Hematopoietic multipotent progenitor cell treated with erythropoietin and hydrocortisone succinate and interleukin-3 and kit ligand, for 17 days (in vitro differentiated cells): Measurements from ENCODE around the gene HERC4.
"Not testable (repeated sequence)": the region's sequence is repeated elsewhere in the genome, so short reads cannot be mapped to it uniquely, and the experiment has no call there.

ENCODE experiments used
- DNase-seq: peaks from one replicate; pipeline ENCODE4 v3.0.0-alpha.2; 2015; ENCODE audit warnings: low spot score

HERC4 gene

GRCh38 chr10:68090586-68090985 lies 15.5 kb upstream of the HERC4 start:
- DNase-seq = no peak

DNA sequence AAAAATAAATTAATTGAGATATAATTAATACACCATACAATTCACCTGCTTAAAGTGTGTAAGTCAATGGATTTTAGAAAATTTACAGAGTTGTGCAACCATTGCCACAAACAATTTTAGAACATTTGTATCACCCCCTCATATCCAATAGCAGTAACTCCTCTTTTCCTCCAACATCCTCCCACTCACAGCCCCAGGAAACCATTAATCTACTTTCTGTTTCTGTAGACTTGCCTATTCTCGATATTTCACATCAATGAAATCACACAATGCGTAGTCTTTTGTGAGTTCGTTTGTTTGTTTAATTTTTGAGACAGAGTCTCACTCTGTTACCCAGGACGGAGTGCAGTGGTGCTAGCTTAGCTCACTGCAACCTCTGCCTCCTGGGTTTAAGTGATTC lies 13.7 kb upstream of the HERC4 start:
- DNase-seq = no peak

GRCh38 chr10:68087685-68088401 lies 12.8 kb upstream of the HERC4 start:
- no peak for DNase-seq

- no peak for DNase-seq
These were observed 12.0 kb upstream of the HERC4 start for GRCh38 chr10:68086910-68087684.

DNA sequence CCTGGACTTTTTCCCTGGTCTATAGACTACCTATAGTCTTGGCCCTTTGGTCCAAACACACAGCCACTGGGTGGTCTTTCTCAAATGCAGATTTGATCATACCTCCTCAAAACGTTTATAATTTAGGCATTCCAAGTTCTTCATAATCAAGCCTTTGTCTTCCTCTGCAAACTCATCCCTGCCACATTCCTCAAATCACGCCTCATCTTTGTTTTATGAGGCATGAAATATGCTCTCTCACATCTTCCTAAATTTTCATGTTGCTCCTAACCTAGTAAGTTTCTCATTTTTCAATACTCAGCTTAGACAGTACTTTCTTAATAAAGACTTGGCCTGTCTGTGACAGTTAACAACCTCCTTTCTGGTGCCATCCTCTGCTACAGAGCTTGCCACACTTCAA lies 10.9 kb upstream of the HERC4 start:
- no peak for DNase-seq

- no peak for DNase-seq
These were observed 9.4 kb upstream of the HERC4 start for GRCh38 chr10:68084469-68084868.

DNA sequence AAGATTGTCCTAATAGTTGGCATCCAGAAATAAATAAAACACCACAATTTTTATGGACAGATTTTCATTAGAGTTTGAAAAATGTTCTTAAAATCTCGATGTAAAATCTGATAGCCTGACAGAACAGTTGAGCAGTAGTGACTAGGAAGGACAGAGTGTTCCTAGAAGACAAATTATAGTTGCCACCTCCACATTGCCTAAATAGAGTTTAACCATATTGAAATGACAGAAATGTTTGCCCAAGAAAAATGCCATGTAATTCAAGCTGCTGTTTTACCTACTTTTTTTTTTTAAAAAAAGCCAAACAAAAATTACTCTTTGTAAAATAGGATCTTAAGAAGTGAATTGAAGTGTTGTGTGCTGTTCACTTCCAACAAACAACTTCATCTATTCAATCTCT lies 8.9 kb upstream of the HERC4 start:
- no peak for DNase-seq

DNA sequence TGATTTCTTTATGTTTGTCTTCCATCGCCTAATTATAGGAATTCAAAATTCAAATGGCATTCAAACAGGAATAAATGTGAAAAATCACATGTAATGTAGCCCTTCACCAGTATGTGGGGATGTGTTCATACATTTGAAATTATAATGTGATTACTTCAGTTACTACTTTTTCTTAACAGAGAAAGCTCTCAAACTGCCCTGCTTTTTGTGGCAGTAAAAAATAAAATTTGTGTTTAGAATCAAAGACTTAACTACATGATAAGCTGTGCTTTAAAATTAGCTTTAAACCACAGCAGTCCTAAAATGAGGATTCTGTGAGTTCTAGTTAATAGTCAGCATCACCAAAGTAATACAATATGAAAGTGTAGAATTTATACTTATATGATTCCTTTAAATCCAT lies 7.8 kb upstream of the HERC4 start:
- DNase-seq = no peak

- DNase-seq = no peak
These were observed 6.8 kb upstream of the HERC4 start for GRCh38 chr10:68081916-68082315.

DNA sequence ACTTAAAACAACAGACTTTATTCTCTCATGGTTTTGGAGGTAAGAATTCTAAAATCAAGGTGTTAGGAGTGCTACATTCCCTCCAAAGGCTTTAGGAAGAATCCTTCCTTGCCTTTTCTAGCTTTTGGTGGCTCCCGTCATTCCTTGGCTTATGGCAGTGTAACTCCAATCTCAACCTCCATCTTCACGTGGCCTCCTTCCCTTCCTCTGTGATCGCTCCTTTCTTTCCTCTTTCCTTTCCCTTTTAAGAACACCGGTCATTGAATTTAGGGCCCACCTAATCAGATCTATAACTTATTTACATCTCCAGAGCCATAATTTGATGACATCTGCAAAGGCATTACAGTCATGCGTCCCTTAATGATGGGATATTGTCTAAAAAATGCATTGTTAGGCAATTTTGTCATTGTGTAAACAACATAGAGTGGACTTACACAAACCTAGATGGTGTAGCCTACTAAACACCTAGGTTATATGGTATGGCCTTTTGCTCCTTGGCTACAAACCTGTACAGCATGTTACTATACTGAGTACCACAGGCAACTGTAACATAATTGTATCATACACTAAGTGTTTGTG lies 5.9 kb upstream of the HERC4 start:
- no peak for DNase-seq

GRCh38 chr10:68079434-68079833 lies 4.4 kb upstream of the HERC4 start:
- no peak for DNase-seq

- no peak for DNase-seq
These were observed 1.9 kb upstream of the HERC4 start for GRCh38 chr10:68077026-68077425.

DNA sequence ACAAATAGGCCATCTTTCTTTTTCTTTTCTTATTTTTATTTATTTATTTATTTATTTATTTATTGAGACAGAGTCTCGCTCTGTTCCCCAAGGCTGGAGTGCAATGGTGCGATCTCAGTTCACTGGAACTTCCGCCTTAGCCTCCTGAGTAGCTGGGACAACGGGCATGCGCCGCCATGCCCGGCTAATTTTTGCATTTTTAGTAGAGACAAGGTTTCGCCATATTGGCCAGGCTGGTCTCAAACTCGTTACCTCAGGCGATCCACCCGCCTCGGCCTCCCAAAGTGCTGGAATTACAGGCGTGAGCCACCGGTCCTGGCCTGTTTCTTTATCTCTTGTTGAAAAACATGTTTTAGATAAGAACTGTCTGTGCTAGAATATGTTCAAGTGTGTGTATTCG lies 998 bp upstream of the HERC4 start:
- DNase-seq = not testable (repeated sequence)

DNA sequence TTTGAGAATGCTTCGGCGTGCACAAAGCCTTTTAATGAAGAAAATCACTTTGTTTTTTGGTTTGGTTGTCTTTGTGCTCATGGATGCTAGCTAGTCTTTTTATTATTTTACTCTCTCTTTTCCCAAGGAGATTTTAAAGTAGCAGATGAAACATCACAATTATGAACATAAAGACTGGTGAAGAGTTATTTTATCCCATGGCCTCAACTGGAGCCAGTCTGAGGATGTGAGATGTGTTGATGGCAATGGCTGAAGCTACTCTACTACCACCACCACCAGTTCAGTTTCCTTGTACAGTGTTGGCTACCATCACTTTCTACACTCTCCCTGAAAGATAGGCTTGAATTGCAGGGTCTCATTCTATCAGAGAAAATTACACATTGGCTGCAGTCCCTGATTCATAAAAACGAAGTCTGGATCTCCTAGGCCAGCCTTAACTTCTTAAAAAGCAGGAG lies 494 bp upstream of the HERC4 start:
- DNase-seq = no peak

DNA sequence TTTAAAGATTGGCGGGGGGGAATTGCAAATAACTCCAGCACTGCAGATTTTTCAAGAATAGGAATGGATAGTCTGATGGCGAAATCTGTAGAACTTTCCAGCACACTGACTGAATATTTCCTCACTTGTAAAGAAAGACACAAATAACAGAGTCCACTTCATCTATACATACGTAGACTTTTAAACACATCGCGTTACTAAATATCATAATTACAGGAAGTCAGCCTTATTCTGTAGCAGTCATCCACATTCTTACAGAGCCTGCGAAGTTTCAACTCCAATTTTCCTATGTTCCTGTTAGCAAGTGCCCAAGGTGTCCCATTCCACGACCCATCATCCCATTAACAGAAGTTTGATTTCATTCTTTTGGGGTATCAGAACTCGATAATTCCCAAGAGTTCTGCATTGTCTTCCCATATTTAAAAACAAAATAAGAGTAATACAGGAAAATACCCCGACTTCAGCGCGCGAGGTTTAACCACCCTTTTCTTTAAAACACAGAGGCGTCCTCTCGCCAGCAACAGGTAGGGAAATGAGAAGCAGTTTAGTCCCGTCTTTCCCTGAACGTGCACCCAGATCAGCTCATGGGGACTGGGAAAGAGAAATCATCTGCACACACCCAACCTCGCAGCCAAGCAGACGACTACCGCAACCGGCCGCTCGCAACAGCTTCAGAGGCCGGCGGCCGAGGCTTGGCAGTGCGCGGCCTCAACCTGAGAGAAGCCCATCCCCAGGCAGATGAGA lies 880 bp downstream of the HERC4 start:
- DNase-seq = peak; percentile 27

- DNase-seq = no peak
These were observed 1.5 kb downstream of the HERC4 start for GRCh38 chr10:68073631-68074030.

- no peak for DNase-seq
These were observed 7.6 kb downstream of the HERC4 start for GRCh38 chr10:68067508-68067907.

DNA sequence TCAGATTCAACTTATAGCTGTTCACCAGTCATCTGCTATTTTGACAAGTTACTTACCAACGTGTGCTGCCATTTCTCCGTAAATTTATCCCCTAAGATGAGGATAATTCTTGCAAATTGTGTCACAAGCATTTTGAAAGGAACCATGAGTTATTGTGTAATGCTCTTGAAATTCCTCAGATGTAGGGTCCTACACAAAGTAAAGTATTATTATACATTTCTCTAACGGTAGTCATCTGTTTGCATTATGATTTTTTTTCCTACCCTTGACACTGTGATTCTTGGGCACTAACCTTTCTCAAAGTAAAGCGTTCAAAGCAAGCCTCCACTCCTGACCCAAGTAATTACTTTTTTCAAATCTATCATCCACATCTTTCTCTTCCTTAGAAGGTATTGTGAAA lies 8.1 kb downstream of the HERC4 start:
- DNase-seq = no peak

- no peak for DNase-seq
These were observed 21.5 kb downstream of the HERC4 start for GRCh38 chr10:68053553-68053952.

GRCh38 chr10:68052463-68052862 lies 22.6 kb downstream of the HERC4 start:
- DNase-seq = no peak

GRCh38 chr10:68049289-68050078 lies 25.6 kb downstream of the HERC4 start:
- no peak for DNase-seq
